Panc1 (cell line): ENCODE measurements around the gene EED. TPM values are rescaled to one million over a fixed set of nuclear protein-coding genes. Genes with fewer than 3 reads are reported as not detected.

Experiments
- ATAC-seq: fragments of 200-7000 bp; cut with Tn5 transposase; 2 replicates; pipeline ENCODE4 v1.9.1; 2020; ENCODE audit warnings: mild to moderate bottlenecking, moderate library complexity
- BruUV-seq: library from RNA; stranded (reverse); fragments of 400-500 nt; replicated peaks from 2 replicates; lab custom pipeline; 2021; lab: Mats Ljungman, UMichigan
- CTCF ChIA-PET: fragments of 300-600 bp; sonication (Branson Sonifier 250); formaldehyde crosslinking; loops from one replicate; lab custom pipeline; 2022; ENCODE audit warnings: antibody characterized with exemption; lab: Charles Lee
- POLR2A ChIA-PET: fragments of 300-600 bp; sonication (Branson Sonifier 250); formaldehyde crosslinking; loops from one replicate; lab custom pipeline; 2022; ENCODE audit warnings: antibody characterized with exemption; lab: Charles Lee
- DNase-seq: peaks from one replicate; pipeline ENCODE4 v3.0.0-alpha.2; 2010; ENCODE audit warnings: low read depth, low spot score
- H3K27ac ChIP-seq: 2 replicates; pipeline ENCODE4 v1.5.1; 2011; ENCODE audit warnings: mild to moderate bottlenecking, low read length, inconsistent platforms
- H3K27me3 ChIP-seq: fragments of 200-500 bp; sonication (Bioruptor generic); 2 replicates; pipeline ENCODE4 v1.6.0; 2014; ENCODE audit warnings: low read length, inconsistent platforms; ENCODE audit not compliant: control insufficient read depth, insufficient read depth
- H3K36me3 ChIP-seq: fragments of 200-500 bp; sonication (Bioruptor generic); 2 replicates; pipeline ENCODE4 v1.5.1; 2014; ENCODE audit warnings: inconsistent platforms, mild to moderate bottlenecking, low read length, moderate library complexity; ENCODE audit not compliant: control insufficient read depth, insufficient read depth
- H3K4me1 ChIP-seq: 2 replicates; pipeline ENCODE4 v1.5.1; 2011; ENCODE audit warnings: inconsistent platforms, mild to moderate bottlenecking, low read length, moderate library complexity; ENCODE audit not compliant: control insufficient read depth, insufficient read depth
- H3K4me3 ChIP-seq, 2 experiments: 2 replicates each; pipeline ENCODE4 v1.5.1; 2011 to 2012; ENCODE audit warnings: low read depth in 2 of 2, low read length in 2 of 2, mild to moderate bottlenecking in 2 of 2, inconsistent platforms in 1 of 2, moderate library complexity in 1 of 2
- H3K9me3 ChIP-seq: fragments of 200-500 bp; sonication (Bioruptor generic); 2 replicates; pipeline ENCODE4 v1.5.1; 2014; ENCODE audit warnings: low read depth, mild to moderate bottlenecking, inconsistent platforms, low read length, moderate library complexity; ENCODE audit not compliant: control insufficient read depth, insufficient read depth
- CTCF ChIP-seq: fragments of 450-650 bp; IDR thresholded peaks from 2 replicates; pipeline ENCODE4 v1.5.1; 2017; ENCODE audit warnings: mild to moderate bottlenecking
- POLR2AphosphoS5 ChIP-seq: IDR thresholded peaks from 2 replicates; pipeline ENCODE4 v1.6.1; 2012; ENCODE audit warnings: mild to moderate bottlenecking, low read depth, low read length, moderate library complexity
- REST ChIP-seq, 2 experiments: IDR thresholded peaks; 2 replicates each; pipeline ENCODE4 v1.6.1; 2011 to 2012; ENCODE audit warnings: low read depth in 2 of 2, control low read depth in 1 of 2, low read length in 1 of 2, mild to moderate bottlenecking in 1 of 2, moderate library complexity in 1 of 2; ENCODE audit not compliant: insufficient read depth in 1 of 2
- SIN3A ChIP-seq: IDR thresholded peaks from 2 replicates; pipeline ENCODE4 v1.6.1; 2012; ENCODE audit warnings: low read depth, mild to moderate bottlenecking, low read length, moderate library complexity, borderline replicate concordance; ENCODE audit not compliant: insufficient read depth
- TCF7L2 ChIP-seq: IDR thresholded peaks from 2 replicates; pipeline ENCODE4 v1.6.1; 2011; ENCODE audit warnings: mild to moderate bottlenecking, low read depth, low read length, inconsistent platforms
- in situ Hi-C: cut with HindIII; loops from 2 replicates; pipeline ENCODE4 v1.10.0; 2016; ENCODE audit warnings: low sequenced_read_pairs, low pct_unique_long_range_greater_than_20kb
- intact Hi-C: fragments of 100-400 bp; cut with micrococcal nuclease; formaldehyde crosslinking; loops from one replicate; pipeline ENCODE4 v1.10.0; 2022; ENCODE audit not compliant: unreplicated experiment
- total RNA-seq: library from RNA; stranded (reverse); gene quantifications from one replicate; pipeline ENCODE4 v1.2.1, GENCODE V29; 2021; ENCODE audit not compliant: unreplicated experiment

EED gene
- total RNA-seq, 1 experiment from 2014 or later: 29.0 TPM

- H3K4me3 ChIP-seq: no peak overlapping the region
- no peaks in the 10 kb centered on the region for H3K9me3 ChIP-seq
- ATAC-seq (no peak), DNase-seq (no peak)
- intact Hi-C loops: no loop called here
- CTCF ChIA-PET: no interaction called here
- no peak overlapping the region for H3K27ac ChIP-seq
- BruUV-seq: no TSS peak
- TF ChIP-seq POLR2AphosphoS5: no peak
- TF ChIP-seq REST (IDR thresholded peaks at IDR 0.05; ENCODE audit: insufficient read depth in 1 of 2, low read depth in 2 of 2, low read length in 1 of 2): no peak
- no peak for TF ChIP-seq CTCF
- no peak for TF ChIP-seq TCF7L2
- no peak for TF ChIP-seq SIN3A
- H3K27me3 ChIP-seq: peaks cover 5% of the 10 kb centered on the region; the same call in 1 of the 2 replicates
- POLR2A ChIA-PET: interaction anchor here (0.6 kb wide), 1 partner anchor 30 kb away, joined by 7 read pairs; no protein-coding TSS in a partner anchor
- H3K4me1 ChIP-seq: peaks cover 6% of the 10 kb centered on the region
- in situ Hi-C loops: no loop called here
- no peaks in the 10 kb centered on the region for H3K36me3 ChIP-seq
Observed at GRCh38 chr11:86240164-86240563, 4.4 kb upstream of the EED start.

GRCh38 chr11:86241956-86242535, 2.5 kb upstream of the EED start:
- intact Hi-C loops: no loop called here
- Histone ChIP-seq H3K27me3 (peaks cover 5% of the 10 kb centered on the region; the same call in 1 of the 2 replicates), H3K27ac (no peak overlapping the region), H3K4me3 (no peak overlapping the region), H3K36me3 (peaks cover 3% of the 10 kb centered on the region; the same call in 1 of the 2 replicates), H3K4me1 (peaks cover 14% of the 10 kb centered on the region), H3K9me3 (no peaks in the 10 kb centered on the region)
- ChIA-PET CTCF (no interaction called here), POLR2A (no interaction called here)
- ATAC-seq (no peak), DNase-seq (no peak)
- TF ChIP-seq SIN3A (no peak), TCF7L2 (no peak), REST (IDR thresholded peaks at IDR 0.05; ENCODE audit: insufficient read depth in 1 of 2, low read depth in 2 of 2, low read length in 1 of 2) (no peak), CTCF (no peak), POLR2AphosphoS5 (no peak)
- no TSS peak for BruUV-seq
- in situ Hi-C loops: no loop called here
